ENCODE measurements around the gene TRIM54. TPM values are rescaled to one million over a fixed set of nuclear protein-coding genes. Genes with fewer than 3 reads are reported as not detected.

Gene TRIM54
- total and polyA plus RNA-seq, 9 of the 15 experiments (the other 6 are each of a cell fraction or from before 2014, with no cell fraction given), result not detected

DNA sequence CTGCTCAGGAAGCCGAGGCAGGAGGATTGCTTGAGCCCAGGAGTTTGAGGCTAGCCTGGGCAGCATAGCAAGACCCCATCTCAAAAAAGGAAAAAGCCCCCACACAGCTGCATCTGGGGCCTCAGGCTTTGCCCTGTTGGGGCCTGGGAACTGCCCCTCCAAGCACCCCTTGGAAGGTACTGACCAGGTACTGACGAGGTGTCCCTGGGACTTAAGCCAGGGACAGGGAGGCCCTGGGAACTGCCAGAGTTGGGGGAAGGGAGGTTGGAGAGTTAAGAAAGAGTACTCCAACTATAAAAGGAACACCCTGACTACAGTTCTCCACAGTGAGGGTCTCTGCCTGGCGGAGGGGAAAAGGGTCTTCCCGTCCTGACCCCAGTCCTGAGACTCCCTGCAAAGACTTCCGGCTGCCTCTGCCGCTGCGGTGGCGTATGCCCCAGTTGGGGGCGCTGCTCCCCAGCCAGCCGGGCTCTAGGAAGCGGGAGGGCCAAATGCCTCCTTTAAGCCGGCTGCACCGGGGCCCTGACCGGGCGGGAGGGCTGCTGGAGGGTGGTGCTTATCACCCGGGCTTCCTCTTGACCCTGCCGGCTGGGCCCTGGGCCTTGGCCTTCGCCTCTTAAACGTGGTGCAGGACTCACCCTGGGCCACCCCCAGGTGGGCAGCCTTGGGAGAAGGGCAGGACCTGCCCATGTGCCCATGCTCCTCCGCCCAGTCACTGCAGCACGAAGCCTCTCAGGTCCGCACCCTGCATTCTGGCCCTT, 32.2 kb upstream of the TRIM54 start (continued):
- TF ChIP-seq, protein P1, sequence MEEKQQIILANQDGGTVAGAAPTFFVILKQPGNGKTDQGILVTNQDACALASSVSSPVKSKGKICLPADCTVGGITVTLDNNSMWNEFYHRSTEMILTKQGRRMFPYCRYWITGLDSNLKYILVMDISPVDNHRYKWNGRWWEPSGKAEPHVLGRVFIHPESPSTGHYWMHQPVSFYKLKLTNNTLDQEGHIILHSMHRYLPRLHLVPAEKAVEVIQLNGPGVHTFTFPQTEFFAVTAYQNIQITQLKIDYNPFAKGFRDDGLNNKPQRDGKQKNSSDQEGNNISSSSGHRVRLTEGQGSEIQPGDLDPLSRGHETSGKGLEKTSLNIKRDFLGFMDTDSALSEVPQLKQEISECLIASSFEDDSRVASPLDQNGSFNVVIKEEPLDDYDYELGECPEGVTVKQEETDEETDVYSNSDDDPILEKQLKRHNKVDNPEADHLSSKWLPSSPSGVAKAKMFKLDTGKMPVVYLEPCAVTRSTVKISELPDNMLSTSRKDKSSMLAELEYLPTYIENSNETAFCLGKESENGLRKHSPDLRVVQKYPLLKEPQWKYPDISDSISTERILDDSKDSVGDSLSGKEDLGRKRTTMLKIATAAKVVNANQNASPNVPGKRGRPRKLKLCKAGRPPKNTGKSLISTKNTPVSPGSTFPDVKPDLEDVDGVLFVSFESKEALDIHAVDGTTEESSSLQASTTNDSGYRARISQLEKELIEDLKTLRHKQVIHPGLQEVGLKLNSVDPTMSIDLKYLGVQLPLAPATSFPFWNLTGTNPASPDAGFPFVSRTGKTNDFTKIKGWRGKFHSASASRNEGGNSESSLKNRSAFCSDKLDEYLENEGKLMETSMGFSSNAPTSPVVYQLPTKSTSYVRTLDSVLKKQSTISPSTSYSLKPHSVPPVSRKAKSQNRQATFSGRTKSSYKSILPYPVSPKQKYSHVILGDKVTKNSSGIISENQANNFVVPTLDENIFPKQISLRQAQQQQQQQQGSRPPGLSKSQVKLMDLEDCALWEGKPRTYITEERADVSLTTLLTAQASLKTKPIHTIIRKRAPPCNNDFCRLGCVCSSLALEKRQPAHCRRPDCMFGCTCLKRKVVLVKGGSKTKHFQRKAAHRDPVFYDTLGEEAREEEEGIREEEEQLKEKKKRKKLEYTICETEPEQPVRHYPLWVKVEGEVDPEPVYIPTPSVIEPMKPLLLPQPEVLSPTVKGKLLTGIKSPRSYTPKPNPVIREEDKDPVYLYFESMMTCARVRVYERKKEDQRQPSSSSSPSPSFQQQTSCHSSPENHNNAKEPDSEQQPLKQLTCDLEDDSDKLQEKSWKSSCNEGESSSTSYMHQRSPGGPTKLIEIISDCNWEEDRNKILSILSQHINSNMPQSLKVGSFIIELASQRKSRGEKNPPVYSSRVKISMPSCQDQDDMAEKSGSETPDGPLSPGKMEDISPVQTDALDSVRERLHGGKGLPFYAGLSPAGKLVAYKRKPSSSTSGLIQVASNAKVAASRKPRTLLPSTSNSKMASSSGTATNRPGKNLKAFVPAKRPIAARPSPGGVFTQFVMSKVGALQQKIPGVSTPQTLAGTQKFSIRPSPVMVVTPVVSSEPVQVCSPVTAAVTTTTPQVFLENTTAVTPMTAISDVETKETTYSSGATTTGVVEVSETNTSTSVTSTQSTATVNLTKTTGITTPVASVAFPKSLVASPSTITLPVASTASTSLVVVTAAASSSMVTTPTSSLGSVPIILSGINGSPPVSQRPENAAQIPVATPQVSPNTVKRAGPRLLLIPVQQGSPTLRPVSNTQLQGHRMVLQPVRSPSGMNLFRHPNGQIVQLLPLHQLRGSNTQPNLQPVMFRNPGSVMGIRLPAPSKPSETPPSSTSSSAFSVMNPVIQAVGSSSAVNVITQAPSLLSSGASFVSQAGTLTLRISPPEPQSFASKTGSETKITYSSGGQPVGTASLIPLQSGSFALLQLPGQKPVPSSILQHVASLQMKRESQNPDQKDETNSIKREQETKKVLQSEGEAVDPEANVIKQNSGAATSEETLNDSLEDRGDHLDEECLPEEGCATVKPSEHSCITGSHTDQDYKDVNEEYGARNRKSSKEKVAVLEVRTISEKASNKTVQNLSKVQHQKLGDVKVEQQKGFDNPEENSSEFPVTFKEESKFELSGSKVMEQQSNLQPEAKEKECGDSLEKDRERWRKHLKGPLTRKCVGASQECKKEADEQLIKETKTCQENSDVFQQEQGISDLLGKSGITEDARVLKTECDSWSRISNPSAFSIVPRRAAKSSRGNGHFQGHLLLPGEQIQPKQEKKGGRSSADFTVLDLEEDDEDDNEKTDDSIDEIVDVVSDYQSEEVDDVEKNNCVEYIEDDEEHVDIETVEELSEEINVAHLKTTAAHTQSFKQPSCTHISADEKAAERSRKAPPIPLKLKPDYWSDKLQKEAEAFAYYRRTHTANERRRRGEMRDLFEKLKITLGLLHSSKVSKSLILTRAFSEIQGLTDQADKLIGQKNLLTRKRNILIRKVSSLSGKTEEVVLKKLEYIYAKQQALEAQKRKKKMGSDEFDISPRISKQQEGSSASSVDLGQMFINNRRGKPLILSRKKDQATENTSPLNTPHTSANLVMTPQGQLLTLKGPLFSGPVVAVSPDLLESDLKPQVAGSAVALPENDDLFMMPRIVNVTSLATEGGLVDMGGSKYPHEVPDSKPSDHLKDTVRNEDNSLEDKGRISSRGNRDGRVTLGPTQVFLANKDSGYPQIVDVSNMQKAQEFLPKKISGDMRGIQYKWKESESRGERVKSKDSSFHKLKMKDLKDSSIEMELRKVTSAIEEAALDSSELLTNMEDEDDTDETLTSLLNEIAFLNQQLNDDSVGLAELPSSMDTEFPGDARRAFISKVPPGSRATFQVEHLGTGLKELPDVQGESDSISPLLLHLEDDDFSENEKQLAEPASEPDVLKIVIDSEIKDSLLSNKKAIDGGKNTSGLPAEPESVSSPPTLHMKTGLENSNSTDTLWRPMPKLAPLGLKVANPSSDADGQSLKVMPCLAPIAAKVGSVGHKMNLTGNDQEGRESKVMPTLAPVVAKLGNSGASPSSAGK (IDR thresholded peaks at IDR 0.05), result peak; percentile 55
- TF ChIP-seq MECOM (CRISPR knock-in tag; IDR thresholded peaks at IDR 0.05) (no peak), TCF7 (IDR thresholded peaks at IDR 0.05; ENCODE audit: borderline replicate concordance) (no peak), HDAC8 (tag; IDR thresholded peaks at IDR 0.05) (no peak), ZNF175 (CRISPR knock-in tag; IDR thresholded peaks at IDR 0.05; ENCODE audit: low read depth) (no peak), FOXJ2 (tag; IDR thresholded peaks at IDR 0.05) (no peak)
- TF ChIP-seq, protein P2, sequence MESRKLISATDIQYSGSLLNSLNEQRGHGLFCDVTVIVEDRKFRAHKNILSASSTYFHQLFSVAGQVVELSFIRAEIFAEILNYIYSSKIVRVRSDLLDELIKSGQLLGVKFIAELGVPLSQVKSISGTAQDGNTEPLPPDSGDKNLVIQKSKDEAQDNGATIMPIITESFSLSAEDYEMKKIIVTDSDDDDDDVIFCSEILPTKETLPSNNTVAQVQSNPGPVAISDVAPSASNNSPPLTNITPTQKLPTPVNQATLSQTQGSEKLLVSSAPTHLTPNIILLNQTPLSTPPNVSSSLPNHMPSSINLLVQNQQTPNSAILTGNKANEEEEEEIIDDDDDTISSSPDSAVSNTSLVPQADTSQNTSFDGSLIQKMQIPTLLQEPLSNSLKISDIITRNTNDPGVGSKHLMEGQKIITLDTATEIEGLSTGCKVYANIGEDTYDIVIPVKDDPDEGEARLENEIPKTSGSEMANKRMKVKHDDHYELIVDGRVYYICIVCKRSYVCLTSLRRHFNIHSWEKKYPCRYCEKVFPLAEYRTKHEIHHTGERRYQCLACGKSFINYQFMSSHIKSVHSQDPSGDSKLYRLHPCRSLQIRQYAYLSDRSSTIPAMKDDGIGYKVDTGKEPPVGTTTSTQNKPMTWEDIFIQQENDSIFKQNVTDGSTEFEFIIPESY (CRISPR knock-in tag; IDR thresholded peaks at IDR 0.05), result 0 out of 2 replicates have a peak, but pooled peaks have one; percentile 30
- TF ChIP-seq, protein P3, sequence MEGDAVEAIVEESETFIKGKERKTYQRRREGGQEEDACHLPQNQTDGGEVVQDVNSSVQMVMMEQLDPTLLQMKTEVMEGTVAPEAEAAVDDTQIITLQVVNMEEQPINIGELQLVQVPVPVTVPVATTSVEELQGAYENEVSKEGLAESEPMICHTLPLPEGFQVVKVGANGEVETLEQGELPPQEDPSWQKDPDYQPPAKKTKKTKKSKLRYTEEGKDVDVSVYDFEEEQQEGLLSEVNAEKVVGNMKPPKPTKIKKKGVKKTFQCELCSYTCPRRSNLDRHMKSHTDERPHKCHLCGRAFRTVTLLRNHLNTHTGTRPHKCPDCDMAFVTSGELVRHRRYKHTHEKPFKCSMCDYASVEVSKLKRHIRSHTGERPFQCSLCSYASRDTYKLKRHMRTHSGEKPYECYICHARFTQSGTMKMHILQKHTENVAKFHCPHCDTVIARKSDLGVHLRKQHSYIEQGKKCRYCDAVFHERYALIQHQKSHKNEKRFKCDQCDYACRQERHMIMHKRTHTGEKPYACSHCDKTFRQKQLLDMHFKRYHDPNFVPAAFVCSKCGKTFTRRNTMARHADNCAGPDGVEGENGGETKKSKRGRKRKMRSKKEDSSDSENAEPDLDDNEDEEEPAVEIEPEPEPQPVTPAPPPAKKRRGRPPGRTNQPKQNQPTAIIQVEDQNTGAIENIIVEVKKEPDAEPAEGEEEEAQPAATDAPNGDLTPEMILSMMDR (IDR thresholded peaks at IDR 0.05 in 2 of 3, conservative IDR thresholded peaks at IDR 0.05 in 1 of 3; ENCODE audit: insufficient read depth in 2 of 3, low read depth in 1 of 3, low read length in 3 of 3), result peak; percentile 96 to 98 (median 97)
- TF ChIP-seq, protein P4, sequence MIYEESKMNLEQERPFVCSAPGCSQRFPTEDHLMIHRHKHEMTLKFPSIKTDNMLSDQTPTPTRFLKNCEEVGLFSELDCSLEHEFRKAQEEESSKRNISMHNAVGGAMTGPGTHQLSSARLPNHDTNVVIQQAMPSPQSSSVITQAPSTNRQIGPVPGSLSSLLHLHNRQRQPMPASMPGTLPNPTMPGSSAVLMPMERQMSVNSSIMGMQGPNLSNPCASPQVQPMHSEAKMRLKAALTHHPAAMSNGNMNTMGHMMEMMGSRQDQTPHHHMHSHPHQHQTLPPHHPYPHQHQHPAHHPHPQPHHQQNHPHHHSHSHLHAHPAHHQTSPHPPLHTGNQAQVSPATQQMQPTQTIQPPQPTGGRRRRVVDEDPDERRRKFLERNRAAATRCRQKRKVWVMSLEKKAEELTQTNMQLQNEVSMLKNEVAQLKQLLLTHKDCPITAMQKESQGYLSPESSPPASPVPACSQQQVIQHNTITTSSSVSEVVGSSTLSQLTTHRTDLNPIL (CRISPR knock-in tag; IDR thresholded peaks at IDR 0.05), result no peak
